ENCODE data around the gene IFT80.

DNA sequence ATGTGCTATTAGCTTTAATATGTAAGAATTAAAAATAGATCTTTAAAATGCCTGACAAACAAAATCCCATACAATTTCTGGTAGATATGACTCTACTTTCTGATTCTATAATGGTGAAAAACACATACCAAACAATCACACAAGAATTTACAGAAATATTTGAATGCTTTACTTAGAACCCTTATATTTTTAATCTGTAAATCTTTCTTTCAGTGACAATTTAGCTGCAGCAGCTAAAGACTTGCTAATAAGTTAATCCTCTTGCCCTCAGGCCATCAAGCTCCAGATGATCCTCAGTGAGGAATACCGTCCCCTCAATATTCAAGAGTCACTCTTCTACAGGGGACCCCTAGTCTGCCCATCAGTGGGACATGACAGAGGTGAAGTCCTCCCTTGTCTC, 118.2 kb downstream of the IFT80 start:
- TF ChIP-seq, protein P1, sequence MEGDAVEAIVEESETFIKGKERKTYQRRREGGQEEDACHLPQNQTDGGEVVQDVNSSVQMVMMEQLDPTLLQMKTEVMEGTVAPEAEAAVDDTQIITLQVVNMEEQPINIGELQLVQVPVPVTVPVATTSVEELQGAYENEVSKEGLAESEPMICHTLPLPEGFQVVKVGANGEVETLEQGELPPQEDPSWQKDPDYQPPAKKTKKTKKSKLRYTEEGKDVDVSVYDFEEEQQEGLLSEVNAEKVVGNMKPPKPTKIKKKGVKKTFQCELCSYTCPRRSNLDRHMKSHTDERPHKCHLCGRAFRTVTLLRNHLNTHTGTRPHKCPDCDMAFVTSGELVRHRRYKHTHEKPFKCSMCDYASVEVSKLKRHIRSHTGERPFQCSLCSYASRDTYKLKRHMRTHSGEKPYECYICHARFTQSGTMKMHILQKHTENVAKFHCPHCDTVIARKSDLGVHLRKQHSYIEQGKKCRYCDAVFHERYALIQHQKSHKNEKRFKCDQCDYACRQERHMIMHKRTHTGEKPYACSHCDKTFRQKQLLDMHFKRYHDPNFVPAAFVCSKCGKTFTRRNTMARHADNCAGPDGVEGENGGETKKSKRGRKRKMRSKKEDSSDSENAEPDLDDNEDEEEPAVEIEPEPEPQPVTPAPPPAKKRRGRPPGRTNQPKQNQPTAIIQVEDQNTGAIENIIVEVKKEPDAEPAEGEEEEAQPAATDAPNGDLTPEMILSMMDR (IDR thresholded peaks at IDR 0.05), result no peak
- TF ChIP-seq POLR2A (IDR thresholded peaks at IDR 0.05), result no peak
